ENCODE measurements around the gene LPIN1. TPM values are rescaled to one million over a fixed set of nuclear protein-coding genes. Genes with fewer than 3 reads are reported as not detected.

LPIN1 gene
- total RNA-seq, 2 experiments from 2014 or later, result 31.9 to 36.5 TPM

DNA sequence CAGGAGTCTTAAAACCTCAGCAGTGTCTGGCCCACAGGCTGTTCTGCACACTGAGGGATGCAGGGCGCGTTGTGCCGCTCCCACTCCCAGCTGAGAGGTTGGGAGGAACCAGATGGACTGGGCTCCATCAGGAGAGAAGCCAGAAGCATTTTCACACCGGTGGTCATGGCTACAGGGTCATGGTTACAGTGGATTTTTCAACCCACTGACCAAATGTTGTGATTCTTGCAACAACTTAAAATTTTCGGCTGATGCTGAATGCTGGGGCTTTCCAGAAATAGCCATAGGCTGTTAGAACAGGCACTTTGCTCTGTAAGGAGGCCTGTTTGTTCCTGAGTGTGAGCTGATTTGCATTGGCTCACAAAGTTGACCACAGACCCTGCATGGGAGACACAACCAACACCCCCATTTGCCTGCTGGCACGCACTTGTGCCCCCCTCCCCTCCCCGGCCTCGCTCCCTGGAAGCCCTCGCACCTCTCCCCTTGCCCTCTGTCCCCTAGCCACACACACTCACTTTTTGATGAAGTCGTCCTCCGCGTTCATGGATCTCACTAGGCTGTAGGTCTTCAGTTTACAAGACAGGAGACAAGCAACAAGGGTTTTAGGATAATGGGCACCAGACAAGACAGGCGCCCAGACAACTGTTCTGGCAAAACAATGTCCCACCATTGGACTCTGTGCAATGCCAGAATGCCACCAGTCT is 3.4 kb downstream of the LPIN1 start:
- peak overlapping the region; percentile 89 for H3K27ac Mint-ChIP-seq
- H3K27me3 Mint-ChIP-seq, result no peaks in the 10 kb centered on the region
- H3K9me3 Mint-ChIP-seq, result no peaks in the 10 kb centered on the region
- ChIA-PET CTCF (interaction anchor here (0.6 to 14.1 kb wide), 5 partner anchors 24 to 282 kb away, joined by 3 to 282 read pairs (median 3); no protein-coding TSS in a partner anchor), POLR2A (interaction anchor here (0.8 to 1.0 kb wide), 2 partner anchors 14 to 60 kb away, joined by 3 read pairs; no protein-coding TSS in a partner anchor)
- DNase-seq, result no peak
- intact Hi-C loops (cut with micrococcal nuclease), result loop anchor here (10.0 kb wide), 1 partner anchor 55 kb away; no protein-coding TSS in a partner anchor
- peaks cover 2% of the 10 kb centered on the region for H3K36me3 Mint-ChIP-seq (ENCODE audit: low read depth)
- TF ChIP-seq CTCF (IDR thresholded peaks at IDR 0.05), result no peak
- peaks cover 79% of the 10 kb centered on the region for H3K4me1 Mint-ChIP-seq (ENCODE audit: low read depth)
- ATAC-seq, result no peak
- H3K4me3 Mint-ChIP-seq, result peak overlapping the region; percentile 90

GRCh38 chr2:11750422-11750821 is 4.0 kb downstream of the LPIN1 start:
- peak overlapping the region; percentile 89 for H3K27ac Mint-ChIP-seq
- TF ChIP-seq CTCF (IDR thresholded peaks at IDR 0.05), result no peak
- no peaks in the 10 kb centered on the region for H3K27me3 Mint-ChIP-seq
- H3K4me1 Mint-ChIP-seq (ENCODE audit: low read depth), result peaks cover 79% of the 10 kb centered on the region
- ChIA-PET CTCF (interaction anchor here (0.6 to 14.1 kb wide), 4 partner anchors 24 to 283 kb away, joined by 3 to 282 read pairs (median 6); no protein-coding TSS in a partner anchor), POLR2A (interaction anchor here (0.8 to 1.0 kb wide), 2 partner anchors 13 to 61 kb away, joined by 3 read pairs; no protein-coding TSS in a partner anchor)
- peaks cover 5% of the 10 kb centered on the region for H3K36me3 Mint-ChIP-seq (ENCODE audit: low read depth)
- ATAC-seq (peak; percentile 43), DNase-seq (peak; percentile 80)
- intact Hi-C loops (cut with micrococcal nuclease), result no loop called here
- no peaks in the 10 kb centered on the region for H3K9me3 Mint-ChIP-seq
- H3K4me3 Mint-ChIP-seq, result peak overlapping the region; percentile 54

DNA sequence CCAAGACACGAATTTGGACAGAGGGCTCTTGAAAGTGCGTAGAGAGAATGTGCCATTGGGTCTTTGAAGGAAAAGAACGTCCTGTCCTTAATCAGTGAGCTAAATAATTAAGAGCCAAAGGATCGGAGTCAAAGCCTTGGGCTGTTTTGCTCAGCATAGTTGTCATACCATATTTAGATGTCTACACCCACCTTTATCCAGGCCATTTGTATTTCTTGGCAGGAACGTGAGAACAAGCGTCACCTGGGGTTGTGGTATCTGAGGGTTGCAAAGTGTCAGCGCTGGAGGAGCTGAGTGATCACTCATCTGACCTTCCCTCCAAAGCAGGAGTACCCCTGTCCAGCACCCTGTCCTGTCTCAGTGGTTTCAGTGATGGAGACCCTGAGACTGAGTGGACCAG is 4.5 kb downstream of the LPIN1 start:
- H3K4me3 Mint-ChIP-seq, result peak overlapping the region; percentile 54
- no peak for TF ChIP-seq CTCF (IDR thresholded peaks at IDR 0.05)
- peaks cover 80% of the 10 kb centered on the region for H3K4me1 Mint-ChIP-seq (ENCODE audit: low read depth)
- DNase-seq (peak; percentile 74), ATAC-seq (no peak)
- H3K27ac Mint-ChIP-seq, result peak overlapping the region; percentile 89
- ChIA-PET POLR2A (interaction anchor here (1.0 kb wide), 1 partner anchor 13 kb away, joined by 3 read pairs; no protein-coding TSS in a partner anchor), CTCF (interaction anchor here (0.8 to 14.1 kb wide), 4 partner anchors 10 to 58 kb away, joined by 3 to 282 read pairs (median 6); no protein-coding TSS in a partner anchor)
- H3K36me3 Mint-ChIP-seq (ENCODE audit: low read depth), result peaks cover 6% of the 10 kb centered on the region
- H3K9me3 Mint-ChIP-seq, result no peaks in the 10 kb centered on the region
- intact Hi-C loops (cut with micrococcal nuclease), result no loop called here
- no peaks in the 10 kb centered on the region for H3K27me3 Mint-ChIP-seq

GRCh38 chr2:11752906-11753305 is 6.5 kb downstream of the LPIN1 start:
- ATAC-seq, result no peak
- CTCF ChIA-PET, result interaction anchor here (0.8 to 3.6 kb wide), 11 partner anchors 9 to 63 kb away, joined by 3 to 29 read pairs (median 4); no protein-coding TSS in a partner anchor
- no peak for DNase-seq
- H3K4me1 Mint-ChIP-seq (ENCODE audit: low read depth), result peaks cover 88% of the 10 kb centered on the region
- H3K36me3 Mint-ChIP-seq (ENCODE audit: low read depth), result peaks cover 9% of the 10 kb centered on the region
- H3K4me3 Mint-ChIP-seq, result peak overlapping the region; percentile 76
- TF ChIP-seq CTCF (IDR thresholded peaks at IDR 0.05), result no peak
- H3K27ac Mint-ChIP-seq, result peak overlapping the region; percentile 97
- intact Hi-C loops (cut with micrococcal nuclease), result no loop called here
- POLR2A ChIA-PET, result interaction anchor here (0.6 to 3.1 kb wide), 5 partner anchors 8 to 56 kb away, joined by 3 to 19 read pairs (median 14); partner anchors contain the start of gene LPIN1
- no peaks in the 10 kb centered on the region for H3K27me3 Mint-ChIP-seq
- no peaks in the 10 kb centered on the region for H3K9me3 Mint-ChIP-seq
